HEK293T (cell line): ENCODE measurements around the gene CCDC33.

Experiments used
- ARNT ChIP-seq: fragments of 450-650 bp; IDR thresholded peaks from 2 replicates; pipeline ENCODE4 v1.6.1; 2017; ENCODE audit warnings: mild to moderate bottlenecking
- BHLHE40 ChIP-seq: fragments of 450-650 bp; IDR thresholded peaks from 2 replicates; pipeline ENCODE4 v1.6.1; 2016; ENCODE audit warnings: mild to moderate bottlenecking, moderate library complexity, borderline replicate concordance
- FOXA1 ChIP-seq: fragments of 450-650 bp; IDR thresholded peaks from 2 replicates; pipeline ENCODE4 v1.6.1; 2016; ENCODE audit warnings: mild to moderate bottlenecking
- FOXK2 ChIP-seq: fragments of 450-650 bp; IDR thresholded peaks from 2 replicates; pipeline ENCODE4 v1.6.1; 2016; ENCODE audit warnings: mild to moderate bottlenecking
- FOXM1 ChIP-seq: fragments of 450-650 bp; IDR thresholded peaks from 2 replicates; pipeline ENCODE4 v1.6.1; 2017; ENCODE audit warnings: mild to moderate bottlenecking, borderline replicate concordance
- HDGF ChIP-seq: fragments of 450-650 bp; IDR thresholded peaks from 2 replicates; pipeline ENCODE4 v1.6.1; 2017; ENCODE audit warnings: antibody characterized with exemption, borderline replicate concordance
- LEF1 ChIP-seq: fragments of 450-650 bp; IDR thresholded peaks from 2 replicates; pipeline ENCODE4 v1.6.1; 2017; ENCODE audit warnings: mild to moderate bottlenecking, borderline replicate concordance
- NFRKB ChIP-seq: fragments of 450-650 bp; IDR thresholded peaks from 2 replicates; pipeline ENCODE4 v1.6.1; 2016; ENCODE audit warnings: mild to moderate bottlenecking, moderate library complexity
- PKNOX1 ChIP-seq: fragments of 450-650 bp; IDR thresholded peaks from 2 replicates; pipeline ENCODE4 v1.6.1; 2016
- SP1 ChIP-seq: fragments of 450-650 bp; IDR thresholded peaks from 2 replicates; pipeline ENCODE4 v1.6.1; 2017
- SUZ12 ChIP-seq: fragments of 450-650 bp; IDR thresholded peaks from 2 replicates; pipeline ENCODE4 v1.6.1; 2016; ENCODE audit warnings: mild to moderate bottlenecking
- ZNF384 ChIP-seq: fragments of 450-650 bp; IDR thresholded peaks from 2 replicates; pipeline ENCODE4 v1.6.1; 2016

GRCh38 chr15:74313889-74314288 lies 77.8 kb downstream of the CCDC33 start:
- no peak for TF ChIP-seq SP1
- TF ChIP-seq FOXK2: no peak
- TF ChIP-seq BHLHE40: no peak
- TF ChIP-seq ARNT: no peak
- TF ChIP-seq HDGF: no peak
- no peak for TF ChIP-seq FOXA1
- no peak for TF ChIP-seq LEF1
- TF ChIP-seq NFRKB: no peak
- TF ChIP-seq PKNOX1: no peak
- TF ChIP-seq FOXM1: no peak
- TF ChIP-seq SUZ12: no peak
- TF ChIP-seq ZNF384: no peak
